ENCODE measurements around the gene FAM200A.

- no peak for TF ChIP-seq EZH2 (IDR thresholded peaks at IDR 0.05; ENCODE audit: low read length)
- TF ChIP-seq CTCF (optimal IDR thresholded peaks at IDR 0.05 in 1 of 3, IDR thresholded peaks at IDR 0.05 in 1 of 3, conservative IDR thresholded peaks at IDR 0.05 in 1 of 3; ENCODE audit: extremely low read depth in 1 of 3, insufficient read depth in 2 of 3, low read length in 3 of 3): no peak
Observed at GRCh38 chr7:99559175-99559915, 7.4 kb upstream of the FAM200A start.
